Mesenchymal stem cell (in vitro differentiated cells and primary cell): ENCODE data around the gene LTBR.

Source experiments
- DNase-seq: peaks from one replicate; pipeline ENCODE4 v3.0.0-alpha.2; 2013
- H2AFZ ChIP-seq: one replicate; pipeline ENCODE4 v1.6.1; 2013; ENCODE audit warnings: low read depth, mild to moderate bottlenecking, control low read depth, inconsistent platforms, low read length, moderate library complexity
- H2AK5ac ChIP-seq: 2 replicates; pipeline ENCODE4 v1.6.1; 2013; ENCODE audit warnings: low read length, moderate library complexity, mild to moderate bottlenecking, inconsistent platforms; ENCODE audit not compliant: severe bottlenecking
- H2BK120ac ChIP-seq: one replicate; pipeline ENCODE4 v1.6.1; 2013; ENCODE audit warnings: low read depth, mild to moderate bottlenecking, inconsistent platforms, low read length, moderate library complexity
- H2BK12ac ChIP-seq, 2 experiments: one replicate each; pipeline ENCODE4 v1.6.1; 2013; ENCODE audit warnings: inconsistent platforms in 2 of 2, low read length in 2 of 2, mild to moderate bottlenecking in 2 of 2, moderate library complexity in 2 of 2, control low read depth in 1 of 2
- H2BK15ac ChIP-seq: one replicate; pipeline ENCODE4 v1.6.1; 2013; ENCODE audit warnings: mild to moderate bottlenecking, low read depth, inconsistent platforms; ENCODE audit not compliant: poor library complexity, severe bottlenecking
- H2BK5ac ChIP-seq: 2 replicates; pipeline ENCODE4 v1.6.1; 2013; ENCODE audit warnings: low read depth, mild to moderate bottlenecking, low read length, control low read depth, inconsistent platforms; ENCODE audit not compliant: poor library complexity, severe bottlenecking
- H3K14ac ChIP-seq, 2 experiments: one replicate each; pipeline ENCODE4 v1.6.1; 2013; ENCODE audit warnings: inconsistent platforms in 2 of 2, low read length in 2 of 2, control low read depth in 1 of 2, mild to moderate bottlenecking in 1 of 2, moderate library complexity in 1 of 2
- H3K18ac ChIP-seq, 2 experiments: one replicate each; pipeline ENCODE4 v1.6.1; 2013; ENCODE audit warnings: inconsistent platforms in 2 of 2, low read length in 2 of 2, control low read depth in 1 of 2, low read depth in 1 of 2, mild to moderate bottlenecking in 1 of 2
- H3K23ac ChIP-seq, 2 experiments: one replicate each; pipeline ENCODE4 v1.6.1; 2013; ENCODE audit warnings: inconsistent platforms in 2 of 2, low read length in 2 of 2, mild to moderate bottlenecking in 2 of 2, moderate library complexity in 2 of 2, control low read depth in 1 of 2
- H3K27ac ChIP-seq: 2 replicates; pipeline ENCODE4 v1.5.1; 2013; ENCODE audit warnings: mild to moderate bottlenecking, moderate library complexity, low read length, control low read depth, inconsistent platforms; ENCODE audit not compliant: poor library complexity, severe bottlenecking
- H3K27me3 ChIP-seq, 2 experiments: 2 replicates each; pipeline versions ENCODE4 v1.6.1 to v1.7.0; 2013; ENCODE audit warnings: low read length in 2 of 2, mild to moderate bottlenecking in 2 of 2, moderate library complexity in 2 of 2, control low read depth in 1 of 2, inconsistent platforms in 1 of 2; ENCODE audit not compliant: control insufficient read depth in 1 of 2, insufficient read depth in 1 of 2
- H3K36me3 ChIP-seq, 2 experiments: 2 replicates each; pipeline versions ENCODE4 v1.6.1 to v1.7.0; 2013; ENCODE audit warnings: low read length in 2 of 2, control low read depth in 1 of 2, inconsistent platforms in 1 of 2, low read depth in 1 of 2, mild to moderate bottlenecking in 1 of 2; ENCODE audit not compliant: insufficient read depth in 2 of 2, control insufficient read depth in 1 of 2
- H3K4ac ChIP-seq, 2 experiments: one replicate each; pipeline ENCODE4 v1.6.1; 2013; ENCODE audit warnings: inconsistent platforms in 2 of 2, low read length in 2 of 2, mild to moderate bottlenecking in 2 of 2, moderate library complexity in 2 of 2, control low read depth in 1 of 2, low read depth in 1 of 2
- H3K4me1 ChIP-seq: 2 replicates; pipeline ENCODE4 v1.6.1; 2013; ENCODE audit warnings: low read depth, low read length, control low read depth; ENCODE audit not compliant: control insufficient read depth, insufficient read depth
- H3K4me2 ChIP-seq: 2 replicates; pipeline ENCODE4 v1.6.1; 2013; ENCODE audit warnings: low read length, mild to moderate bottlenecking, inconsistent platforms; ENCODE audit not compliant: poor library complexity, severe bottlenecking
- H3K4me3 ChIP-seq, 2 experiments: 2 replicates each; pipeline versions ENCODE4 v1.5.1 to v1.7.0; 2013; ENCODE audit warnings: low read length in 2 of 2, mild to moderate bottlenecking in 2 of 2, control low read depth in 1 of 2, low read depth in 1 of 2; ENCODE audit not compliant: insufficient read depth in 1 of 2
- H3K79me1 ChIP-seq: replicated peaks from 2 replicates; pipeline ENCODE4 v1.6.1; 2013; ENCODE audit warnings: mild to moderate bottlenecking, control low read depth, low read length, inconsistent platforms; ENCODE audit not compliant: poor library complexity, severe bottlenecking
- H3K9ac ChIP-seq: 2 replicates; pipeline ENCODE4 v1.7.0; 2013; ENCODE audit warnings: mild to moderate bottlenecking, low read length, moderate library complexity
- H3K9me3 ChIP-seq: 2 replicates; pipeline ENCODE4 v1.7.0; 2013; ENCODE audit warnings: mild to moderate bottlenecking, low read length; ENCODE audit not compliant: control insufficient read depth
- H4K8ac ChIP-seq: one replicate; pipeline ENCODE4 v1.6.1; 2013; ENCODE audit warnings: inconsistent platforms, mild to moderate bottlenecking, low read length, moderate library complexity
- H4K91ac ChIP-seq: one replicate; pipeline ENCODE4 v1.6.1; 2013; ENCODE audit warnings: mild to moderate bottlenecking, low read length, inconsistent platforms
- WGBS: methylation state at CpG from one replicate; pipeline ENCODE4 v1.1.7; 2013; ENCODE audit warnings: mixed read lengths; 5-methylcytosine and 5-hydroxymethylcytosine counted together

The LTBR gene

DNA sequence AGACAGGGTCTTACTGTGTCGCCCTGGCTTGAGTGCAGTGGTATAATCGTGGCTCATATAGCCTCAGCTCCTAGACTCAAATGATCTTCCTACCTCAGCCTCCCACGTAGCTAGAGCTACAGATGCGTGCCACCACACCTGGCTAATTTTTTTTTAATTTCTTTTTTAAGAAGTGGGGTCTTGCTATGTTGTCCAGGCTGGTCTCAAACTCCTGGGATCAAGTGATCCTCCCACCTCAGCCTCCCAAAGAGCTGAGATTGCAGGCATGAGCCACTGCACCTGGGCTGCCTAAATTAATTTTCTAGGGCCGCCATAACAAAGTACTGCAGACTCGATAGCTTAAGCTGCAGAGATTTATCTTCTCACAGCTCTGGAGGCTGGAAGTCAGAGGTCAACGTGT lies 9.1 kb downstream of the LTBR start:
- peaks cover 0 to 85% of the 10 kb centered on the region in 2 experiments for H3K36me3 ChIP-seq
- H3K4me1 ChIP-seq: no peaks in the 10 kb centered on the region
- 98% methylated on average over 6 of the region's 7 CpGs for WGBS
- no peaks in the 10 kb centered on the region for H3K79me1 ChIP-seq
- H2BK5ac ChIP-seq: no peak overlapping the region
- H2BK120ac ChIP-seq: no peak overlapping the region
- no peak overlapping the region for H3K4me3 ChIP-seq
- no peak overlapping the region for H3K23ac ChIP-seq
- no peak overlapping the region for H4K91ac ChIP-seq
- no peaks in the 10 kb centered on the region for H3K27me3 ChIP-seq
- H3K14ac ChIP-seq: no peak overlapping the region
- no peaks in the 10 kb centered on the region for H3K9me3 ChIP-seq
- no peak overlapping the region for H3K4me2 ChIP-seq
- no peak overlapping the region for H3K4ac ChIP-seq
- DNase-seq: no peak
- no peak overlapping the region for H2BK12ac ChIP-seq
- no peak overlapping the region for H2AFZ ChIP-seq
- H3K9ac ChIP-seq: no peak overlapping the region
- H3K27ac ChIP-seq: no peak overlapping the region
- H3K18ac ChIP-seq: no peak overlapping the region
- H2AK5ac ChIP-seq: no peak overlapping the region
- H2BK15ac ChIP-seq: no peak overlapping the region
- H4K8ac ChIP-seq: no peak overlapping the region

DNA sequence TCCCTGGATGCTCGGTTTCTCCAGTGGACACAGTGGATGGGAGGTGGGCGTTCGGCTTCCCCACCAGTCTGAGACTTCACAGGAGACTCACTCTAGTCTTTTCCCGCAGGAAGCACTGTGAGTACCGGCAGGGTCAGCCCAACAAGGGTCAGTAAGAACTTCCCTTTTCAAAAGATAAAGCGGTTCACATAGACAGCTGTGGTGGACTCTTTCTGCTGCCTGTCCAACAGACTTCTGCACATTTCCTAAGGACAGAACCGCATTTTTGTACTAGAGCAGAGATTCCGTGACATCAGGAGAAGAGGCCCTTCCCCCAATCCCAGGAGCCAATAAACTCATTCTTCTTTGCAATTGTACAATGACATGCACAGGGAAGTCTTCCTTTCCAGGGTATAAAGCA lies 10.4 kb downstream of the LTBR start:
- H2AFZ ChIP-seq: no peak overlapping the region
- H3K14ac ChIP-seq: no peak overlapping the region
- no peak overlapping the region for H2BK12ac ChIP-seq
- H3K27ac ChIP-seq: no peak overlapping the region
- H3K4me3 ChIP-seq: no peak overlapping the region
- no peak overlapping the region for H3K4me2 ChIP-seq
- H3K23ac ChIP-seq: no peak overlapping the region
- DNase-seq: no peak
- H3K9me3 ChIP-seq: no peaks in the 10 kb centered on the region
- peak overlapping the region; percentile 48 for H2BK15ac ChIP-seq
- H3K79me1 ChIP-seq: no peaks in the 10 kb centered on the region
- H2AK5ac ChIP-seq: no peak overlapping the region
- no peak overlapping the region for H4K8ac ChIP-seq
- H3K4ac ChIP-seq: no peak overlapping the region
- H3K36me3 ChIP-seq: peaks cover 0 to 76% of the 10 kb centered on the region in 2 experiments
- peak overlapping the region; percentile 46 for H4K91ac ChIP-seq
- H3K27me3 ChIP-seq: no peaks in the 10 kb centered on the region
- no peak overlapping the region for H3K18ac ChIP-seq
- no peak overlapping the region for H2BK120ac ChIP-seq
- WGBS: 98% methylated on average over 8 of the region's 8 CpGs
- no peak overlapping the region for H3K9ac ChIP-seq
- H2BK5ac ChIP-seq: no peak overlapping the region
- no peaks in the 10 kb centered on the region for H3K4me1 ChIP-seq

DNA sequence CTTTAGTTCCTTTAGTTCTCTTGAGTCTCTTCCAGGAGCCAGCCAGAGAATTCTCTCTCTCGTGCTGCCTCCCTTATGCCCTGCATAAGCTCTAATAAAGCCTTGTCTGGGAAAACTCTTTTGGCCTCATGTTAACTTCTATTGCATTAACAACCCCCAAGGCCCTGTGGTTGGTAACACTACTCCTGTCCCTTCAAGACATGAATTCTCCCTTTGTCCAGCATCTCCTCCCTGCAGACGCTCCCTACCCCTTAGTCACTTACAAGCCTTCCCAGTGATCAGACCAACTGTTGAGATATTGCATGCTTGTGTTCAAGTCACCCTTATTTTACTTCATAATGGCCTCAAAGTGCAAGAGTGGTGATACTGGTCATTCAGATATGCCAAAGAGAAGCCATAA lies 12.1 kb downstream of the LTBR start:
- H3K14ac ChIP-seq: no peak overlapping the region
- H3K18ac ChIP-seq: no peak overlapping the region
- no peak overlapping the region for H2AK5ac ChIP-seq
- no peak overlapping the region for H3K27ac ChIP-seq
- H3K36me3 ChIP-seq: peaks cover 0 to 74% of the 10 kb centered on the region in 2 experiments
- no peak overlapping the region for H2BK120ac ChIP-seq
- WGBS: 96% methylated on average over 2 of the region's 2 CpGs
- H3K4me1 ChIP-seq: no peaks in the 10 kb centered on the region
- H3K9ac ChIP-seq: no peak overlapping the region
- no peaks in the 10 kb centered on the region for H3K79me1 ChIP-seq
- H2BK12ac ChIP-seq: no peak overlapping the region
- no peak overlapping the region for H3K4ac ChIP-seq
- no peaks in the 10 kb centered on the region for H3K9me3 ChIP-seq
- H2BK15ac ChIP-seq: no peak overlapping the region
- H4K8ac ChIP-seq: peak overlapping the region; percentile 60
- no peak for DNase-seq
- H2BK5ac ChIP-seq: no peak overlapping the region
- no peak overlapping the region for H3K4me3 ChIP-seq
- no peak overlapping the region for H3K23ac ChIP-seq
- H4K91ac ChIP-seq: no peak overlapping the region
- no peaks in the 10 kb centered on the region for H3K27me3 ChIP-seq
- no peak overlapping the region for H2AFZ ChIP-seq
- H3K4me2 ChIP-seq: no peak overlapping the region

DNA sequence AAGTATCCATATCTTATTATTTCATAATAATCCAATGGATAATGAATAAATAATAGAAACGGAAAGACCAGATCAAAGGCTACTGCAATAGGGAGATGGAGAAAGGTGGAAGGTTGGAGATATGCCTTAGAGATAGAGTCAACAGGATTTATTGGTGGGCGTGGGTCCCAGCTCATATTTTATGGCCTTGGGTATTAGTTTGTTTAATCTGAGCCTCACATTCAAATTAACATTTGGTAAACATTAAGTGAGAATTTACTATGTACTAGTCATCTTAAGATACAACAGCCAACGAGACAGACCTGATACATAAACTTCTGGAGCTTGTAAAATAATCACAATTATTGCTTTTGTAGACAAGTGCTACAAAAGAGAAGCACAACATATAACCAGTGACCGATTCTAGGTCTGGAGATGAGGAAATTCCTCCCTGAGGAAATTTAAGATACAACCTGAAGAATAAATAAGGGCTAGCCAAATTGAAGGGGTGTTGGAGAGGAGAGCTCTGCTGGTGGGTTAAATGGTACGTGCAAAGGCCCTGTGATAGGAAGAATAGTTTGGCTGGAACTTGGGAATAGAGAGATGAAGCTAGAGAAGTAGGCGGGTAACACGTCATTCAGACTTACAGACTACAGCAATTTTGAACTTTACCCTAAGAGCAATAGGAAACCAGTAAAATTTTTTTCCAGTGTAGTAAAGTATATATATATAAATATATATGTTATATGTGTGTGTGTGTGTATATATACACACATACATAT lies 16.1 kb downstream of the LTBR start:
- H2AFZ ChIP-seq: no peak overlapping the region
- 94% methylated on average over 3 of the region's 7 CpGs for WGBS

More for the DNA sequence above, 16.1 kb downstream of the LTBR start:
- no peak overlapping the region for H2BK120ac ChIP-seq
- no peak overlapping the region for H3K18ac ChIP-seq
- no peaks in the 10 kb centered on the region for H3K79me1 ChIP-seq
- H3K14ac ChIP-seq: no peak overlapping the region
- H3K36me3 ChIP-seq: peaks cover 0 to 48% of the 10 kb centered on the region in 2 experiments
- H3K27me3 ChIP-seq: no peaks in the 10 kb centered on the region
- H2BK5ac ChIP-seq: no peak overlapping the region
- no peak overlapping the region for H3K4ac ChIP-seq
- H3K4me1 ChIP-seq: no peaks in the 10 kb centered on the region
- no peak overlapping the region for H2AK5ac ChIP-seq
- no peak overlapping the region for H3K4me3 ChIP-seq
- H3K23ac ChIP-seq: no peak overlapping the region
- no peak for DNase-seq
- no peak overlapping the region for H4K91ac ChIP-seq
- H4K8ac ChIP-seq: no peak overlapping the region
- H3K27ac ChIP-seq: no peak overlapping the region
- H3K4me2 ChIP-seq: no peak overlapping the region
- no peak overlapping the region for H2BK15ac ChIP-seq
- H3K9me3 ChIP-seq: no peaks in the 10 kb centered on the region
- no peak overlapping the region for H2BK12ac ChIP-seq
- no peak overlapping the region for H3K9ac ChIP-seq
